Measurements from ENCODE around the gene CXADR. TPM values are rescaled to one million over a fixed set of nuclear protein-coding genes. Genes with fewer than 3 reads are reported as not detected.

The CXADR gene
- total RNA-seq, 1 experiment from 2014 or later, result 51.7 TPM

DNA sequence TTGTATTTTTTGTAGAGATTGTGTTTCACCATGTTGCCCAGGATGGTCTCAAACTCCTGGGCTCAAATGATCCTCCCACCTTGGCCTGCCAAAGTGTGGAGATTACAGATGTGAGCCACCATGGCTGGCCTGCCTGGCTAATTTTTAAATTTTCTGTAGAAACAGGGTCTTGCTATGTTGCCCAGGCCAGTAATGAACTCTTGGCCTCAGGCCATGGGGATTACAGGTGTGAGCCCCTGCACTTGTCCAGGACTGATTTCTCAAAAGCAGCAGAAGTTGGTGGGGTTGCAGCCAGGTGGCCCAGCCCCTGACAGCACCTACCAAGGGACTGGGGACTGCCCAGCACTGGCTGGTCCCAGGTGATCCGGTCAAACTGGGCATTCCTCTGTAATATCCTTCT lies 44.1 kb upstream of the CXADR start:
- CTCF ChIA-PET, result no interaction called here
- intact Hi-C loops (cut with micrococcal nuclease; ENCODE audit: unreplicated experiment), result no loop called here
- BruUV-seq (replicated peaks), result no TSS peak
- no peaks in the 10 kb centered on the region for H3K36me3 Mint-ChIP-seq (ENCODE audit: insufficient read depth, unreplicated experiment)
- H3K9me3 Mint-ChIP-seq (ENCODE audit: low read depth, unreplicated experiment), result no peaks in the 10 kb centered on the region
- DNase-seq, result no peak
- no peaks in the 10 kb centered on the region for H3K27me3 Mint-ChIP-seq (ENCODE audit: unreplicated experiment)
- no peak for TF ChIP-seq CTCF (IDR thresholded peaks at IDR 0.05; ENCODE audit: unreplicated experiment)
- H3K27ac Mint-ChIP-seq (ENCODE audit: unreplicated experiment), result no peak overlapping the region
- no peak overlapping the region for H3K4me3 Mint-ChIP-seq (ENCODE audit: low read depth, unreplicated experiment)
- peaks cover 11% of the 10 kb centered on the region for H3K4me1 Mint-ChIP-seq (ENCODE audit: low read depth, unreplicated experiment)

DNA sequence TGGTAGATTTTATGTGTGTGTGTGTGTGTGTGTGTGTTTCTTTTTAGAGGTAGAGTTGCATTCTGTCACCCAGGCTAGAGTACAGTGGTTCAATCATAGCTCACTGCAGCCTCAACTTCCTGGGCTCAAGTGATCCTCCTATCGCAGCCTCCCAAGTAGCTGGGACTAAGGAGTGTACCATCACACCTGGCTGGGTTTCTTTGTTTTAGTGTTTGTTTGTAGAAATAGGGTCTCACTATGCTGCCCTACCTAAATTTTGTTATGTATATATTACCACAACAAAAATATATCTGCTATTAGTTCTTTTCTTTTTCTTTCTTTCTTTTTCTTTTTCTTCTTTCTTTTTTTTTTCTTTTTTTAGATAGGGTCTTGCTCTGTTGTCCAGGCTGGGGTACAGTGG lies 43.1 kb upstream of the CXADR start:
- Mint-ChIP-seq H3K4me3 (ENCODE audit: low read depth, unreplicated experiment) (no peak overlapping the region), H3K4me1 (ENCODE audit: low read depth, unreplicated experiment) (peaks cover 8% of the 10 kb centered on the region), H3K9me3 (ENCODE audit: low read depth, unreplicated experiment) (peaks cover 3% of the 10 kb centered on the region), H3K27me3 (ENCODE audit: unreplicated experiment) (no peaks in the 10 kb centered on the region), H3K27ac (ENCODE audit: unreplicated experiment) (no peak overlapping the region), H3K36me3 (ENCODE audit: insufficient read depth, unreplicated experiment) (no peaks in the 10 kb centered on the region)
- CTCF ChIA-PET, result no interaction called here
- no peak for TF ChIP-seq CTCF (IDR thresholded peaks at IDR 0.05; ENCODE audit: unreplicated experiment)
- intact Hi-C loops (cut with micrococcal nuclease; ENCODE audit: unreplicated experiment), result no loop called here
- no peak for DNase-seq
- BruUV-seq (replicated peaks), result no TSS peak

DNA sequence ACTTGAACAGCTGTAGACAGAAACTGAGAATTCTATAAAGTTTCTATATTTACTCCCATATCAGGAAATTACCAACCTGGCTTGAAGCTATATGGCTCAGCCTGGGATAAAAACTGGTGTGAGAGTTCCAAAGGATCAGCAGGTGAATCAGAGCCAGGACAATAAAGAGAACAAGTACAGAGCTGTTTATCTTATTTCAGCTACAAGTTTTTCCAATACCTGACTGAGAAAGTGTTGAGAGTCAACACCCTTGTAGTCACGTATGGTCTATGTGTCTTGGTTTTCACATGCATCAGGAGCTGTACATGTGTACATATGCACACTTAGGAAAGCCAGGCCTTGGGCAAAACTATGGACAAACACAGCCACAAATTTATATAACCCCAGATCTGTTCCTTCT lies 40.7 kb upstream of the CXADR start:
- no peak for TF ChIP-seq CTCF (IDR thresholded peaks at IDR 0.05; ENCODE audit: unreplicated experiment)
- H3K36me3 Mint-ChIP-seq (ENCODE audit: insufficient read depth, unreplicated experiment), result no peaks in the 10 kb centered on the region
- peaks cover 6% of the 10 kb centered on the region for H3K4me1 Mint-ChIP-seq (ENCODE audit: low read depth, unreplicated experiment)
- no peak overlapping the region for H3K4me3 Mint-ChIP-seq (ENCODE audit: low read depth, unreplicated experiment)
- BruUV-seq (replicated peaks), result no TSS peak
- CTCF ChIA-PET, result interaction anchor here (1.1 kb wide), 1 partner anchor 10 kb away, joined by 4 read pairs; no protein-coding TSS in a partner anchor
- H3K9me3 Mint-ChIP-seq (ENCODE audit: low read depth, unreplicated experiment), result peaks cover 3% of the 10 kb centered on the region
- H3K27me3 Mint-ChIP-seq (ENCODE audit: unreplicated experiment), result no peaks in the 10 kb centered on the region
- intact Hi-C loops (cut with micrococcal nuclease; ENCODE audit: unreplicated experiment), result no loop called here
- H3K27ac Mint-ChIP-seq (ENCODE audit: unreplicated experiment), result no peak overlapping the region
- no peak for DNase-seq

- Mint-ChIP-seq H3K4me1 (ENCODE audit: low read depth, unreplicated experiment) (peaks cover under 1% of the 10 kb centered on the region), H3K27ac (ENCODE audit: unreplicated experiment) (no peak overlapping the region), H3K36me3 (ENCODE audit: insufficient read depth, unreplicated experiment) (no peaks in the 10 kb centered on the region), H3K27me3 (ENCODE audit: unreplicated experiment) (no peaks in the 10 kb centered on the region), H3K4me3 (ENCODE audit: low read depth, unreplicated experiment) (no peak overlapping the region), H3K9me3 (ENCODE audit: low read depth, unreplicated experiment) (peaks cover 3% of the 10 kb centered on the region)
- TF ChIP-seq CTCF (IDR thresholded peaks at IDR 0.05; ENCODE audit: unreplicated experiment), result no peak
- DNase-seq, result no peak
- intact Hi-C loops (cut with micrococcal nuclease; ENCODE audit: unreplicated experiment), result no loop called here
- BruUV-seq (replicated peaks), result no TSS peak
- CTCF ChIA-PET, result interaction anchor here (1.1 kb wide), 1 partner anchor 10 kb away, joined by 4 read pairs; no protein-coding TSS in a partner anchor
These were observed 40.1 kb upstream of the CXADR start for GRCh38 chr21:17472592-17473271.

Data from Calu3 (cell line).